HEK293 (cell line): ENCODE data around the gene DENND5A.

Experiments
- CTCF ChIP-seq: fragments of 450-650 bp; formaldehyde crosslinking; IDR thresholded peaks from 2 replicates; pipeline ENCODE4 v1.5.1; 2016; ENCODE audit warnings: missing biosample characterization, missing genetic modification characterization
- TRIM28 ChIP-seq: IDR thresholded peaks from 2 replicates; pipeline ENCODE4 v1.6.1; 2011; ENCODE audit warnings: low read length, control low read depth, borderline replicate concordance
- ZNF133 ChIP-seq: fragments of 450-650 bp; formaldehyde crosslinking; IDR thresholded peaks from 2 replicates; pipeline ENCODE4 v1.5.1; 2016; ENCODE audit warnings: missing biosample characterization, missing genetic modification characterization
- ZNF426 ChIP-seq: fragments of 450-650 bp; formaldehyde crosslinking; IDR thresholded peaks from 2 replicates; pipeline ENCODE4 v1.5.1; 2017; ENCODE audit warnings: missing biosample characterization, missing genetic modification characterization, mild to moderate bottlenecking, inconsistent platforms, moderate library complexity

GRCh38 chr11:9090488-9091043 is 174.6 kb downstream of the DENND5A start:
- no peak for TF ChIP-seq ZNF426 (tag by site-specific recombination)
- TF ChIP-seq ZNF133 (tag by site-specific recombination), result no peak
- TF ChIP-seq TRIM28, result no peak
- no peak for TF ChIP-seq CTCF (tag by site-specific recombination)
